Testis (tissue), 3 donors: ENCODE results near the gene GRID2. TPM values are rescaled to one million over a fixed set of nuclear protein-coding genes. Genes with fewer than 3 reads are reported as not detected.
"Not testable (repeated sequence)": the region's sequence is repeated elsewhere in the genome, so short reads cannot be mapped to it uniquely, and the experiment has no call there.

Experiments
- DNase-seq: peaks from one replicate; pipeline ENCODE4 v3.0.0-alpha.2; 2019
- H3K27ac ChIP-seq, 2 donors: fragments of 200-600 bp; sonication (generic); one replicate each; pipeline ENCODE4 v1.5.1; 2019
- H3K27me3 ChIP-seq: fragments of 200-600 bp; sonication (generic); one replicate; pipeline ENCODE4 v1.5.1; 2019
- H3K36me3 ChIP-seq: fragments of 200-600 bp; sonication (generic); one replicate; pipeline ENCODE4 v1.5.1; 2017; ENCODE audit warnings: low read depth; ENCODE audit errors: missing control alignments
- H3K4me1 ChIP-seq: fragments of 200-600 bp; sonication (generic); one replicate; pipeline ENCODE4 v1.5.1; 2019
- H3K4me3 ChIP-seq, 2 donors: fragments of 200-600 bp; sonication (generic); one replicate each; pipeline ENCODE4 v1.5.1; 2017 to 2019
- H3K9me3 ChIP-seq: fragments of 200-600 bp; sonication (generic); one replicate; pipeline ENCODE4 v1.5.1; 2017
- CTCF ChIP-seq, 3 experiments: fragments of 450-650 bp in 2 of 3; fragments of 200-600 bp in 1 of 3; sonication (generic) in 1 of 3; IDR thresholded peaks; one replicate each; pipeline ENCODE4 v1.5.1; 2016 to 2019; ENCODE audit warnings: antibody characterized with exemption in 3 of 3, mild to moderate bottlenecking in 2 of 3, moderate library complexity in 1 of 3
- POLR2A ChIP-seq: fragments of 450-650 bp; IDR thresholded peaks from one replicate; pipeline ENCODE4 v1.6.1; 2017; ENCODE audit warnings: antibody characterized with exemption, mild to moderate bottlenecking, moderate library complexity
- WGBS, 2 donors: methylation state at CpG; one replicate each; pipeline ENCODE4 v1.1.5; 2018; 5-methylcytosine and 5-hydroxymethylcytosine counted together
- intact Hi-C: fragments of 100-400 bp; cut with DNase I; formaldehyde crosslinking; loops from one replicate; pipeline ENCODE4 v1.15.1; 2023; ENCODE audit warnings: low total_unique reads
- polyA plus RNA-seq: library from polyadenylated mRNA; stranded (reverse); fragments of 350-450 nt; fragmentation: Illumina TruSeq; extraction: RNeasy Lipid Tissue Mini Kit (QIAGEN cat#74804); gene quantifications from one replicate; pipeline ENCODE4 v1.2.3, GENCODE V29; 2014; ENCODE audit warnings: low read depth, low replicate concordance; ENCODE audit not compliant: insufficient read depth
- total RNA-seq, 2 donors: library from RNA; depleted of rRNA; stranded (reverse); fragments of >200 nt; gene quantifications; one replicate each; pipeline ENCODE4 v1.2.3, GENCODE V29; 2016

GRID2 gene
- total and polyA plus RNA-seq, 3 donors from 2014 or later: 27.1 to 34.6 (median 32.7) TPM

- no peak for TF ChIP-seq POLR2A
- no peak for TF ChIP-seq CTCF (IDR thresholded peaks at IDR 0.05)
- H3K9me3 ChIP-seq: no peaks in the 10 kb centered on the region
- intact Hi-C loops: no loop called here
- no peaks in the 10 kb centered on the region for H3K36me3 ChIP-seq
- no peak for DNase-seq
- no peak overlapping the region for H3K4me3 ChIP-seq
- H3K4me1 ChIP-seq: no peaks in the 10 kb centered on the region
- 72 to 79% methylated on average over 5 of the region's 5 CpGs for WGBS, 2 donors
- no peak overlapping the region for H3K27ac ChIP-seq
- no peaks in the 10 kb centered on the region for H3K27me3 ChIP-seq
Measured at GRCh38 chr4:93299118-93299517, 995.4 kb downstream of the GRID2 start.

- H3K36me3 ChIP-seq, intact Hi-C loops, H3K4me1 ChIP-seq, DNase-seq, H3K9me3 ChIP-seq, H3K4me3 ChIP-seq, H3K27me3 ChIP-seq: not testable (repeated sequence)
- WGBS, 2 donors: 59% methylated on average over 6 of the region's 6 CpGs
- peak overlapping the region in 1 of 2 donors; percentile 18 for H3K27ac ChIP-seq
Measured at GRCh38 chr4:93300780-93301555, 997.2 kb downstream of the GRID2 start.

- Histone ChIP-seq H3K4me1 (no peaks in the 10 kb centered on the region), H3K27me3 (no peaks in the 10 kb centered on the region), H3K27ac (no peak overlapping the region), H3K36me3 (no peaks in the 10 kb centered on the region), H3K4me3 (no peak overlapping the region), H3K9me3 (no peaks in the 10 kb centered on the region)
- DNase-seq: no peak
- 95% methylated on average over 4 of the region's 4 CpGs for WGBS, 2 donors
- TF ChIP-seq POLR2A (no peak), CTCF (IDR thresholded peaks at IDR 0.05) (no peak)
- intact Hi-C loops: no loop called here
Measured at GRCh38 chr4:93302310-93302709, 998.5 kb downstream of the GRID2 start.

GRCh38 chr4:93303440-93303839, 999.7 kb downstream of the GRID2 start:
- Histone ChIP-seq H3K27me3 (no peaks in the 10 kb centered on the region), H3K36me3 (no peaks in the 10 kb centered on the region), H3K4me1 (no peaks in the 10 kb centered on the region), H3K27ac (no peak overlapping the region), H3K4me3 (no peak overlapping the region), H3K9me3 (no peaks in the 10 kb centered on the region)
- TF ChIP-seq CTCF (IDR thresholded peaks at IDR 0.05) (no peak), POLR2A (no peak)
- intact Hi-C loops: no loop called here
- WGBS, 2 donors: 85 to 93% methylated on average over 2 of the region's 2 CpGs
- no peak for DNase-seq

- no peaks in the 10 kb centered on the region for H3K4me1 ChIP-seq
- H3K36me3 ChIP-seq: no peaks in the 10 kb centered on the region
- TF ChIP-seq POLR2A (no peak), CTCF (IDR thresholded peaks at IDR 0.05) (no peak)
- H3K27ac ChIP-seq: no peak overlapping the region
- DNase-seq: no peak
- no peak overlapping the region for H3K4me3 ChIP-seq
- no peaks in the 10 kb centered on the region for H3K27me3 ChIP-seq
- WGBS, 2 donors: 84 to 89% methylated on average over 4 of the region's 4 CpGs
- intact Hi-C loops: no loop called here
- H3K9me3 ChIP-seq: no peaks in the 10 kb centered on the region
Measured at GRCh38 chr4:93312299-93312698, 1008.5 kb downstream of the GRID2 start.
